Mucosa of gallbladder (tissue), 1 donor: ENCODE measurements around the gene GSTT4. TPM values are rescaled to one million over a fixed set of nuclear protein-coding genes. Genes with fewer than 3 reads are reported as not detected.
"Not testable (repeated sequence)": the region's sequence is repeated elsewhere in the genome, so short reads cannot be mapped to it uniquely, and the experiment has no call there.

ENCODE experiments used
- DNase-seq: peaks from one replicate; pipeline ENCODE4 v3.0.0-alpha.2; 2020; ENCODE audit warnings: low spot score
- total RNA-seq: library from RNA; stranded (reverse); gene quantifications from one replicate; pipeline ENCODE4 v1.2.1, GENCODE V29; 2021
- donor health status: DM: no; HTN: no; CAD: no.

Gene GSTT4
- total RNA-seq, 1 donor from 2014 or later: not detected

DNA sequence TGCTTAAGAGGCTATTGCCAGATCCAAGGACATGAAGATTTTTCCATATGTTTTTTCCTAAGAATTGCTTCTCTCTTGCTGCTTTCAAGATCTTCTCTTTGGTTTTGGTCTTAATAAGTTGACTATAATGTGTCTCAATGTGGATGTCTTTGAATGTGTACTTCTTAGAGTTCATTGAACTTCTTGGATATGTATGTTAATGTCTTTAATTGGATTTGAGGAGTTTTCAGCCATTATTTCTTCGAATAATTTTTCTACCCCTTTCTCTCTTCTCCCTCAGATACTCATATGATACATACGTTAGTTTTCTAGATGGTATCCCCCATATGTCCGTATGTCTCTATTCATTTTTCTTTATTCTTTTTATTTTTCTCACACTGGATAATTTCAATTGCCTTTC is 19.1 kb upstream of the GSTT4 start:
- no peak for DNase-seq

DNA sequence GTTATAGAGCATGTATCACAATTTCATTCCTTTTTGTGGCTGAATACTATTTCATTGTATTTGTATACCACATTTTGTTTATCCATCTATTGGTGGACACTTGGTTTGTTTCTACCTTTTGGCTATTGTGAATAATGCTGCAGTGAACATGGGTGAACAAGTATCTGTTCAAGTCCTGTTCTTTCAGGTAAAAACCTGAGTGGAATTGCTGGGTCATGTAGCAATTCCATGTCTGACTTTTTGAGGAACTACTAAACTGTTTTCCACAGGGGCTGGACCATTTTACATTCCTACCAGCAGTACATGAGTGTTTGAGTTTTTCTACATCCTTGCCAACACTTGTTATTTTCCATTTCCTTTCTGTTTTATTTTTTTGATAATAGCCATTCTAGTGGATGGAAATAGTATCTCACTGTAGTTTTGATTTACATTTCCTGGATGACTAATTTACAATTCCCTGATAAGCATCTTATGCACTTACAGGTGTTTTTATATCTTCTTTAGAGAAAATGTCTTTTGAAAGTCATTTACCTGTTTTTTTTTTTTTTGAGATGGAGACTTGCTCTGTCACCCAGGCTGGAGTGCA is 18.0 kb upstream of the GSTT4 start:
- no peak for DNase-seq

DNA sequence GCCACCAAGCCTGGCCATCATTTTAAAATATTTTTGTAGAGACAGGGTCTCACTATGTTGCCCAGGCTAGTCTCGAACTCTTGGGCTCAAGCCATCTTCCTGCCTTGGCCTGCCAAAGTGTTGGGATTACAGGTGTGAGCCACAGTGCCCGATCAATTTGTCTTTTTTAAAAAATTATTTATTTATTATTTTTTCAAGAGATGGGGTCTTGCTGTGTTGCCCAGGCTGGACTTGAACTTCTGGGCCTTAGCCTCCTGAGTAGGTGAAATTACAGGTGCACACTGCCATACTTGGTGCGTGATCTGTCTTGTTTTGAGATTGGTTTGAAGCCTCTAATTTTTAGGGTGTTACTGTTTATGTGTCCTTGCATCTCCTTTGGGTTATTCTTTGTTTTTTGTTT is 16.1 kb upstream of the GSTT4 start:
- DNase-seq: no peak

DNA sequence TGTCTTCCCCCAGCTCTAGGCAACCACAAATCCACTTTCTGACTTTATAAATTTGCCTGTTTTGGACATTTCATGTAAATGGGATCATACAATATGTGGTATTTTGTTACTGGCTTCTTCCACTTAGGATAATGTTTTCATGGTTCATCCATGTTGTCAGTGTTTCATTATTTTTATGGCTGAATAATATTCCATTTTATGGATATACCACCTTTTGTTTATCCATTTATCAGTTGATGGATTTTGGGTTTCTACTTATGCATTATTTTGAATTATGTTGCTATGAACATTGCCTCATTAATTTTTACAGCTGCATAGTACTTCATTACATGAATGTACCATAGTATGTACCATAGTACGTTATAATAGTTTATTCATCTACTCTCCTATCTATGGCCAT is 10.9 kb upstream of the GSTT4 start:
- no peak for DNase-seq

DNA sequence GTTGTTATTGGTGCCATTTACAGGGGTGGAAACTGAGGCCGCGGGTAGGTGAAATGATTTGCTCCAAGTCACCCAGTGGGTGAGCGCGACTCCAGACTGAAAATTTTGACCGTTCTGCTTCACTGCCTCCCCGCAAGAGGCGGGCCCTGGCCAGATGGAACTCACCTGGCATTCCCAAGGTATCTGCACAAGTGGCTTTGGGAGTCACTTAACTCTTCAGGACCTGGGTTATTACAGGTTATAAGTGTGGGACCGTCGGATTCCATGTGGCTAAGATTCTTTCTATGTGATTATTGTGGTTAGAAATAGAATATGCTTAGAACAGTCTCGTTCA is 6.4 kb upstream of the GSTT4 start:
- DNase-seq: no peak

DNA sequence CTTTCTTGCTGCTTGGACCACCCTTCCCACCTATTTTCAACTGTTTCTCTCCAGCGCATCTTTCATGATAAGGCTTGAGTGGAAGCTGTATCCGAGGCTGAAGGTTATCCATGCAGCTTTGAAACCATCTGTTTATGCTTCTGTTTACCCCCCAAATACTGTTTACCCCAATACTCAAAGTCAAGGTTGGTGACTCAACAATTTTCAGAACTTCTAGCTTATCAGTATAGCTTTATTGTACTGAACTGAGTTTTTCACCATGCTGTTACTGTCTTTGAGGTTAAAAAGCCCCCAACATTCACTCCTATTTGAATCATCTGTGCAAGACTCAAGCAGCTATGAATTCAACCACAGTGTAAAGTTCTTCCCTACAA is 4.8 kb upstream of the GSTT4 start:
- DNase-seq: no peak

DNA sequence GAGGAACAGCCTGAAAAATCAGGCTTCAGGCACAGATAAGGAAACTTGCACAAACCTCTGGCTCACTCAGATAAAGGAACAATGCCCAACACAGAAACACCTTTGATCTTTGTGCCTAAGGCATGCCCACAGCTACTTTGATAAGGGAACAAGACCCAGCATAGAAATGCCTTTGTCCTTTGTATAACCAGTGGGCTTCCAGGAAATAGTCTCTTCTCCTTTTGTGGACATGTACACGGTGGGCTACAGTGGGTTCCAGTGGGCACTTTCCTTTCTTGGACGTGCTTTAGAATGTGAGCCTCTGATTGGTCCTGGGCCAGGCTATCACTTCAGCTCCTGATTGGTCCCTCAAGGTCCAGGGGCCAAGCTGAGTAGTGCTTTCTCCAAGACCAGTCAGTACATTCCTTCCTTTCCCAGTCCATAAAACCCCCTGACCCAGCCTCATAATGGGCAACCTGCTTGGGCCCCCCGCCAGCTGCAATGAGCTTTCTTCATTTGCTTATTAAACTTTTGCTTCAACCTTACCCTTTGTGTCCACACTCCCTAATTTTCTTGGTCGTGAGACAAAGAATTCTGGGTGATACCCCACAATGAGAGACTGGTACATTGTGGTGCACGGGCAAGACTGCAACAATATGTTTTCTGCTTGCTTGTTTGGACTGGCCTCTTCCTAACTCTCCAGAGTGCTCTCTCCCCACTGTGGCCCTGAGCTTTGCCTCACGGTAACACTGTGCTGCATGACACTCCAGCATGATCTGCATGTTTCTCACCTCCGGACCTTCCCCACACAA is 4.2 kb upstream of the GSTT4 start:
- no peak for DNase-seq

DNA sequence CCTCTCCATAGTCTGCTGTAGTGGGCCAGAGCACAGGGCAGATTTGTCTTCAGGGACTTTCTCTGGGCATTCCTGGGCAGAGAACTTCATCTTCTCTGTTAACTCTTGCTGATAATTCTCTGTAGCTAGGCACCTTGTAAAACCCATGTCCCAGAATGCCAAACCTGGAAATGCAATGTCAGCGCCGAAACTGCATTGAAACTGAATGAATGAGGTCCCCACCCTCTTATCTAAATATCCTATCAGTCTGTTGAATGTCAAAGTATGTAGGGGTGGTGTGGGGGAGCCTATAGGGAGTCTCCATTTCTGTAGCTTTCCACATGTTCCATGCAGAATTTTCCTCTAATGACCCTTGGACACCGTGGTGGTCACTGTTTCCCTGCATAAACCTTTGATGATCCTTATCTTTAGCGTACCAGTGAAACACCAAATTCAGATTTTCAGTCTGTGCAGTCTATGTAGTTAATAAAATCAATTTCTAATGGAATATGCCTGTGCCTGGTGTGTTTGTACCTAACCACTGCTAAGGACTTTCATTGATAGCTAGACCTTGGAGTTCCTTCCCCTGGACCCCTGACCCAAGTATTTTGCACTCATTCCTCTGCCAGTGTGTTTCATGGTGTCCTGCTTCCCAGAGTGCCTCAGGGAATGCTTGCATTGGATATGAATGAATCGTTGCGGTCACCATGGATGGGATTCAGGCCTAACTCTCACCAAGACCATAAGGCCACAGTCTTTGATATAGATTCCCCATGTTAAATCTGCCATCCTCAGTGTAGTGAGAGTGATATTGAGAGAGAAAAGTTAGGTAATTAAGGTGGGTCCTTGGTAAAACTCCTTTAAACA is 3.4 kb upstream of the GSTT4 start:
- DNase-seq: no peak

DNA sequence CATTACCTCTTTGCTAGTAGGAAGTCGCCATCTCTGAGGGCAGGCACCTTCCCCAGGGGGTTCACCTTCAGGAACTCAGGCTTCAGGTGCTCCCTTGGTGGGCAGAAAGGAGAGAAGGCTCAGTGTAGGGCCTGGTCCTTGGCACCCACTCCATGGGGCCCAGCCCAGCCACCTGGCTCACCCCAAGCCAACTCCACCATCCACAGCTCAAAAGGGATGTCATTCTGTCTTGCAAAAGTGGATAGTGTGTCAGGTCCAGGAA is 2.7 kb upstream of the GSTT4 start:
- DNase-seq: no peak

DNA sequence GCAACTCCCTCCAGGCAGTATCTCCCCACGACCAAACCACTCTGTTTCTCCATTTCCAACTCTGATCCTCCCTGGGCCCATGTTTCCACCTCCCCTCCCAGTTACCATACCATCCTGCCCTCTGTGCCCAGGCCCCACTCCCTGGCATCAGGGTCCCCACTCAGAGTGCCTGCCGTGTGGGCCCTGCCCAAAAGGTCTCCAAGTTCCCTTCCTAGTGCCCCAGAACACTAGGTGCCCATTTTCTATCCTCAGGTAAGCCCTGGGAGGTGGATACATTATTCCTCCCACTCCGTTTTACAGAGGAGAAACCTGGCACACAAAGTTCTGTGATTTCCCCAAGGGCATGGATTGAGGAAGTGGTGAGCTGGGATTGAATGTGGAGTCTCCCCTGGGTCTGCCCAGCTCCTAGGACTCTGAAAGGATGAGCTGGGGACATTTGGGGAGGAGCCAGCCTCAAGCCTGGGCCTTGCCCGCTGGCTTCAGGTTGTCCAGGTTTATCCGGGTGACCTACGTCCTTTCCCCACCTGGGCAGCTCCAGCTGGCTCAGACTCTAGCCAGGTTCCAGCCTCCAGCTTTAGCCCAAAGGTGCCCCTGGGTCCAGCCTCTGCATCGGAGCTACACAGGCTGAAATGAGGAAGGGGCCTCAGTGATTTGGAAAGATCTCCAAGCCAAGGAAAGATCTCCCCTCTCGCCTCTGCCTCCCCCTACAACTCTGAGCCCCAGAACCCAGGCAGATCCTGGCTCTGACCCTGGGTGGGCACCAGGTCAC is 2.2 kb upstream of the GSTT4 start:
- no peak for DNase-seq

DNA sequence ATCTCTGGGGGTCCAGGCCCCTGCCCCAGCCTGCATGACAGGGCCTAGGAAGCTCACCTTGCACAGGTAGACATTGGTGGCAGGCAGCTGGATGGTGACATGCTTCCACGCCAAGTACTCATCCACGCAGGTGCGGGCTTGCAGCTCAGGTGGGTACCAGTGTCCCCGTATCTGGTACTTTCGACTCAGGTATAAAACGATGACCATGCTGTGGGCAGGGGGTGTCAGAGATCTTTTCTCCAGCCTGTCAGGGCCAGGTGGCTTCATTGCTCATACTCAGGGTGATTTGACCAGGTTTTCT is 1.6 kb upstream of the GSTT4 start:
- DNase-seq: no peak

DNA sequence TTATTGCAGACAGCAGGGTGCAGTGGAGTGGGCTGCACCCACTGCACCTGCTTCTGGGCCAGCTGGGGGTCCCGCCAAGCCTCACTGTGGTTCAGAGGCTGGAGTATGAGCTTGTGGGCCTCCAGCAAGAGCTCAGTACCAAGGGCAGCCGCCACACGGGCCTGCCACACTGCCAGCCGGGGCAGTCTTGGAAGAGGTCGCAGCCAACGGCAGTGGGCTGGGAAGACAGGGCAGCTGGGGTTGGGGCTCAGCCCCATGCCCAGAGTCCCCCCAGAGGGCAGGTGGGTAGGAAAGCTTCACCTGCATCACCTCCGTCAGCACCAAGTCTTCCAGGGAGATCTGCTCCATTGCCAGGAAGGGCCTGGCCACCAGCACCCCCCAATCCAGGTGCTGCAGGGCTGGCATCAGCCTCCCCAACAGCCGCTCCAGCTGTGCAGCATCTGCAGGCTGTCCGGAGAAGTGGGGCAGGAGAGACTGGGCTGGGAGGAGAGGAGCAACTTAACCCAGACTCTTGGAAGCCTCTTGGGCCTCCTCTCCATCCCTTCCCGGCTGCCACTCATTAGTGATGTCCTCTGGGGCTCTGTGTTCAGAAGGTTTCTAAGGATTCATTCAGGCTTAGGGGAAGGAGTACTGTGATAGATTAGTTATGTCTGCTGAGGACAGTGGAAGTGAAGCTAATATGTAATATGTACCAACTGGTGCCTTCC is 1.1 kb upstream of the GSTT4 start:
- no peak for DNase-seq

DNA sequence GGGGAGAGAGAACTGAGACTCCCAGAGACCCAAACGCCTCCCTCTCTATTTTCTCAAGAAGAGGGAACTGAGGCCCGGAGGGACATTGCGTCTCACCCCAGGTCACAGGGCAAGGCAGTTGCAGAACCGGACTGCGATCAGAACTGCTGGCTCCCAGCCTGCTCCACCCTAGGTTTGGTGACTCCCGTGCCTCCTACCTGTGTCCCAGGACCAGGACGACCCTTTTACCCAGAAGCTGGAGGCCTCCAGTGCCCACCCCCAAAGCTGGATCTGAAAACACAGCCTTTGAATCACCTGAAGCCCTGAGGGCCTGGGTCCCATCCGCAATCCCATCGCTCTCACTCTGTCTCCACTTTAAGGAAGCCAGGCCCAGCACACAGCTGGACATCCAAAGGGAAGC is 1.4 kb downstream of the GSTT4 start:
- DNase-seq: no peak

DNA sequence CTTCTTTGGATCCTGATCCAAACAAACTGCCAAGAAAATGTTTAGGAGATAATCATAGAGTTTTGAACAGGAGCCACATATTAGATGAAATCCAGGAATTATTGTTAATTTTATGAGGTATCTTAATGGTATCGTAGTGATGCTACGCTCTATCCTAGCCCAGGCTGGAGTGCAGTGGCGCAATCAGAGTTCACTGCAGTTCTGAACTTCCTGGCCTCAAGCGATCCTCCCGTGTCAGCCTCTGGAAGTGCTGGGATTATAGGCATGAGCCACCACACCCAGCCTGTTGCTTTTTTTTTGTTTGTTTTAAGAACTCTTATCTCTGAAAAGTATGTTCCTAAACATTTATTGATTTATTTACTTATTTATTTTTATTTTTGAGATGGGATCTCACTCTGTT is 2.4 kb downstream of the GSTT4 start:
- no peak for DNase-seq

DNA sequence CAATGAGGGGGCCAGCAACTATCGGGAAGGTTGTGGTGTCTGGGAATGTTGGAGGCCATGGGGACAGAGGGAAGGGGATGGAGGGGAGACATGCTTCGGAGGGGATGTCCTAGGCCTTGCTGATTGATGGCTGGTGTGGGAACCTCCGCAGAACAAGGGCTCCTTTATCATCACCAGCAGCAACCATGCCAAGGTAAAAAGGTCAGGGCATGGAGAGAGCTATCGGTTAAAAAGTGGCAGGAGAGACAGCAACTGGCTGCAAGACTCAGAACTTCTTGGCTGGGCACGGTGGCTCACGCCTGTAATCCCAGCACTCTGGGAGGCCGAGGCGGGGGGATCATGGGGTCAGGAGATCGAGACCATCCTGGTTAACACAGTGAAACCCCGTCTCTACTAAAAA is 3.0 kb downstream of the GSTT4 start:
- DNase-seq: no peak

DNA sequence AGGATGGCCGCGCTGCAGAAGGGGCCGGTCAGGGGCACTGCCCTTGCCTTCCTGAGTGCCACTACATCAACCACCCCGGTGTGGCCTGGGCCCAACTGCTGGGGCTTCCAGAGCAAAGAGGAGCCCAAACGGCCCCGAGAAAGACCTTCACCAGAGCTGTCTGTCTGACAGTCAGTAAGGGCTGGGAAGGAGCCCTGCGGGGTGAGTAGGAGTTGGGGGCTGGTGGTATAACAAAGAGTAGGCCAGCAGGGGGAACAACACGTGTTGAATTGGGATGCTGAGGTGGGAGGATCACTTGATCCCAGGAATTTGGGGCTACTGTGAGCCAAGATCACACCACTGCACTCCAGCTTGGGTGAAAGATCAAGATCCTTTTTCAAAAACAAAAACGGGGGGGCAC is 3.9 kb downstream of the GSTT4 start:
- DNase-seq: no peak

DNA sequence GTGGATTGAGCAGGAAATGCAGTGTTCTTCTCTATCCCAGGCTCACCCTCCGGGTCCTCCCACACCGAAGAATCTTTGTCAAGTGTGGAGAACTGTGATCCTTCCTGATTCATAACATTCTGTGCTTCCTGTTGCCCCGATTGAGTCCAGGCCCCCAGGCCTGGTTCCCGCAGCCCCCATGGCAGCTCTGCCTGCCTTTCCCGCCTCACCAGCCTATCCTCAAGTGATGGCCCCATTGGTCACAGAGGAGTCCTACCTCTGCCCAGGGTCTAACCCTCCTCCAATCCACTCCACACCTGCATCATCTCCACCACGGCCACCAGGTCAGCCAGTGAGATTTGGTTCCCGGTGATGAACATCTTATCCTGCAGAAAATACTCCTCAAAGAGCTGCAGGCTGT is 5.5 kb downstream of the GSTT4 start:
- not testable (repeated sequence) for DNase-seq

DNA sequence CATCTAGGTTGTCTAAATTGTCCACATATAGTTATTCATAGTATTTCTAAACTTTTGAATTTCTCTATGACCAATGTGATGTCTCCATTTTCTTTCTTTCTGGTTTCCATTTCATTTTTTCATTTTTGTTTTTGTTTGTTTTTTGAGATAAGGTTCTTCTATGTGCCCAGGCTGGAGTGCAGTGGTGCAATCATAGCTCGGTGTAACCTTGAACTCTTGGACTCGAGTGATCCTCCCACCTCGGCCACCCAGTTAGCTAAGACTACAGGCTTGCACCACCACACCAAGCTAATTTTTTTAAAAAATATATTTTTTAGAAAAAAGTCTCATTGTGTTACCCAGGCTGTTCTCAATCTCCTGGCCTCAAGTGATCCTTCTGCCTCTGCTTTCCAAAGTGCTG is 8.2 kb downstream of the GSTT4 start:
- no peak for DNase-seq

DNA sequence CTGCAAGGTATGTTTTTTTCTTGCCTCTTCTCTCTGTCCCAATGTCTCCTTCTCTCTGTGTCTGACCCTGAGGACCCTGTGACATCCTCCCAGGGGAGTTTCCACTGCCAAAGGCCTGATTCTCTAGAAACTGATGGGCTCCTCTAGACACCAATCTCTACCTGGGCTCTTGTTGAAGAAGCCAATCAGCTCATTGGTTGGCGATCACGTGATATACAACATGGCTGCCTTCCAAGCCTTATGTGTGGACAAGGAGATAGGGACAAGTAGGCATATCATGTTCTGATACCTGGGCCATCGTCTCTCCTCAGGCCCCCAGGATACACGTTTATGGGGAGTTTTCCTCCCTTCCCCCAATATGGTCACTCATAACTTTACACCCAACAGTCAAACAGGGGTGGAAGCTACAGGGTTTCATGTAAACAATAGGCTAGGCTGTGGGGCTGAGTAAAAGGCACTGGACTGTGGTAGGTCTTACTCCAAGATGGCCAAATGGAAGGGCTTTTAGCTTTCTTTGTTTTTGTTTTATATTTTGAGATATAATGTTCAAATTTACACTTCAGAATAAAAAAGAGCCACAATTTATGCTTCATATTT is 11.6 kb downstream of the GSTT4 start:
- not testable (repeated sequence) for DNase-seq

DNA sequence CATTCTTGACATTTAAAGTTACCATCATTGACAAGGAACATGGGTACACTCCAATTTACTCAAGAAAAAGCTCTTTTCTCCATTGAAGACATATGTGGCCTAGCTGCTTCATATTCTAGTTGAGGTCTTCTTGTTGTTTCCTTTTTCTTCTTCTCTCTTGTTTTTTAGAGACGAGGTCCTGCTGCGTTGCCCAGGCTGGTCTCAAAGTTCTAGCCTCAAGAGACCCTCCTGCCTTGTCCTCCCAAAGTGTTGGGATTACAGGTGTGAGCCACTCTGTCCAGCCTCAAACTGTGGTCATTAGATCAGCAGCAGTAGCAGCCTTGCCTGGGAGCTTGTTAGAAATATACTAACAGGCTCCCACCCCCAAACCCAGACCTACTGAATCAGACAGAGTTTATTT is 12.2 kb downstream of the GSTT4 start:
- not testable (repeated sequence) for DNase-seq

DNA sequence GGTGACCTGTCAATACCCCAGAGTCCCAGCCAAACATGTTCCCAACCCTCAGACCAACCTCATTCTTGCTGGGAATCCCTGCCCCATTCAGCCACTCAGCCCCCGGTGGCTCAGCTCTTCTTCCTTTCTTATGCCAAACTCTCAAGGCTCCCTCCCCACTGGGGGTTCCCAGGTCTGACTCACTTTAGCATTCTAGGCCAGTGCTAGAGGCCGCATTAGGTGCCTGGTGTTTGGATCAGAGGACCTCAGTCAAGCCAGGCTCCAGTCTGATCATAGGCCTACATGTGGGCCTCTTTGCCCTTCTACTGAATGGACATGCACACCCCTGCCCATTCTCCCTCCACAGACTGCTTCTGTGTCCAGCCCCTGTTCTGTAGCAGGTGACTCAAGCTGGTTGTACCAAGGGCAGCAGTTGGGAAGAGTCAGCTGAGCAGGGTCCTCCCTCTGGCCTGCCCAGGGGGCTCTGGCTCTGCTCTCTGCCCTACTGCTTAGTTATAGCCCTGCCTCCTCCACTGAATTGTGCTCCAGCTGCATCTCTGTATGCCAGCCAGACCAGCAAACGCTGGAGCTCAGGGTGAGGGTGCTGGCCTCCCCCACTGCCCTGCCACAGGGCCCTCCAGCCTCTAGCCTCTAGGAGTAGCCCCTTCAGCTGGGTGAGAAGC is 15.5 kb downstream of the GSTT4 start:
- not testable (repeated sequence) for DNase-seq
